ENCODE measurements around the gene CD44. TPM values are rescaled to one million over a fixed set of nuclear protein-coding genes. Genes with fewer than 3 reads are reported as not detected.

CD44 gene
- total RNA-seq, 1 donor from 2014 or later: 613 TPM

DNA sequence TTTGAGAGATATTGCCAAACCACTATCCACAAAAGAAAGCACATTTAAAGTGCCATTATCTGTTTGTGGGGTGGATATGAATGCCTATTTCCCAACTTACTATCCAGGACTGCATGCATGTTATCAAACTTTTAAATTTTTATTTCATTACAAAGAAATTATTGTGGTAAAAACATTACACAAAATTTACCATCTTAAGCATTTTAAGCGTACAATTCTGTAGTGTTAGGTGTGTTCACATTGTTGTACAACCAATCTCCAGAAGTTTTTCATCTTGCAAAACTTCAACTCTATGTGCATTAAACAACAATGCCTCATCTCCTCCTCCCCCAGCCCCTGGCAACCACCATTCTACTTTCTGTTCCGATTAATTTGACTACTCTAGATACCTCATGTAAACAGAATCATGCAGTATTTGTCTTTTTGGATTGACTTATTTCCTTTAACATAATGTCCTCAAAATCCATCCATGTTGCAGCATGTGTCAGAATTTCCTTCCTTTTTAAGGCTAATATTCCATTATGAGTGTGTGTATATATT is 17.6 kb upstream of the CD44 start:
- no peak overlapping the region for H3K4me3 ChIP-seq
- TF ChIP-seq, protein P1, sequence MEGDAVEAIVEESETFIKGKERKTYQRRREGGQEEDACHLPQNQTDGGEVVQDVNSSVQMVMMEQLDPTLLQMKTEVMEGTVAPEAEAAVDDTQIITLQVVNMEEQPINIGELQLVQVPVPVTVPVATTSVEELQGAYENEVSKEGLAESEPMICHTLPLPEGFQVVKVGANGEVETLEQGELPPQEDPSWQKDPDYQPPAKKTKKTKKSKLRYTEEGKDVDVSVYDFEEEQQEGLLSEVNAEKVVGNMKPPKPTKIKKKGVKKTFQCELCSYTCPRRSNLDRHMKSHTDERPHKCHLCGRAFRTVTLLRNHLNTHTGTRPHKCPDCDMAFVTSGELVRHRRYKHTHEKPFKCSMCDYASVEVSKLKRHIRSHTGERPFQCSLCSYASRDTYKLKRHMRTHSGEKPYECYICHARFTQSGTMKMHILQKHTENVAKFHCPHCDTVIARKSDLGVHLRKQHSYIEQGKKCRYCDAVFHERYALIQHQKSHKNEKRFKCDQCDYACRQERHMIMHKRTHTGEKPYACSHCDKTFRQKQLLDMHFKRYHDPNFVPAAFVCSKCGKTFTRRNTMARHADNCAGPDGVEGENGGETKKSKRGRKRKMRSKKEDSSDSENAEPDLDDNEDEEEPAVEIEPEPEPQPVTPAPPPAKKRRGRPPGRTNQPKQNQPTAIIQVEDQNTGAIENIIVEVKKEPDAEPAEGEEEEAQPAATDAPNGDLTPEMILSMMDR (IDR thresholded peaks at IDR 0.05): no peak
- no peaks in the 10 kb centered on the region for H3K27me3 ChIP-seq (ENCODE audit: low read depth)
- no peaks in the 10 kb centered on the region for H3K9me3 ChIP-seq
- H3K36me3 ChIP-seq: no peaks in the 10 kb centered on the region
- no peak for ATAC-seq
- DNase-seq: no peak
- H3K4me1 ChIP-seq: no peaks in the 10 kb centered on the region
- H3K27ac ChIP-seq: no peak overlapping the region
- intact Hi-C loops (cut with DNase I): no loop called here

DNA sequence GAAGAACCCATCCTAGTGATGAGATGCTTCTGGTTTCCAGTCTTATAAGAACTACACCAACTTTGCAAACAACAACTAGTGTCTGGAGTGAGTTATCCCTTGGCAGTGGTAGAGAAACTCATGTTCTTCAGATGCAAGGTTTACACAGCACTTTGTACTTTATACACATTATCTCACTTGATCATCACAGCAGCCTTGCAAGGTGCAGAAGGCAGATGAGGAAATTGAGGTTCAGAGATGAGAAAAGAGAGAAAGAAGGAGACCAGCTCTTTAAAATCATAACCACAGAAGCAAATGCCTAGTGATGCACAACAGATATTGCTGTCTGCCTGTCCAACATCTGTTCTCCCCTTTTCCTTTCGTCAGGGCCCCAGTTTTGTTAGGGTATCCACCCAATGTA is 16.7 kb upstream of the CD44 start:
- ATAC-seq (peak in 1 of 2 donors; percentile 28), DNase-seq (no peak)
- intact Hi-C loops (cut with DNase I): no loop called here
- Histone ChIP-seq H3K4me3 (no peak overlapping the region), H3K9me3 (no peaks in the 10 kb centered on the region), H3K36me3 (no peaks in the 10 kb centered on the region), H3K27me3 (ENCODE audit: low read depth) (no peaks in the 10 kb centered on the region), H3K4me1 (no peaks in the 10 kb centered on the region), H3K27ac (no peak overlapping the region)
- TF ChIP-seq, protein P1 (IDR thresholded peaks at IDR 0.05): no peak

DNA sequence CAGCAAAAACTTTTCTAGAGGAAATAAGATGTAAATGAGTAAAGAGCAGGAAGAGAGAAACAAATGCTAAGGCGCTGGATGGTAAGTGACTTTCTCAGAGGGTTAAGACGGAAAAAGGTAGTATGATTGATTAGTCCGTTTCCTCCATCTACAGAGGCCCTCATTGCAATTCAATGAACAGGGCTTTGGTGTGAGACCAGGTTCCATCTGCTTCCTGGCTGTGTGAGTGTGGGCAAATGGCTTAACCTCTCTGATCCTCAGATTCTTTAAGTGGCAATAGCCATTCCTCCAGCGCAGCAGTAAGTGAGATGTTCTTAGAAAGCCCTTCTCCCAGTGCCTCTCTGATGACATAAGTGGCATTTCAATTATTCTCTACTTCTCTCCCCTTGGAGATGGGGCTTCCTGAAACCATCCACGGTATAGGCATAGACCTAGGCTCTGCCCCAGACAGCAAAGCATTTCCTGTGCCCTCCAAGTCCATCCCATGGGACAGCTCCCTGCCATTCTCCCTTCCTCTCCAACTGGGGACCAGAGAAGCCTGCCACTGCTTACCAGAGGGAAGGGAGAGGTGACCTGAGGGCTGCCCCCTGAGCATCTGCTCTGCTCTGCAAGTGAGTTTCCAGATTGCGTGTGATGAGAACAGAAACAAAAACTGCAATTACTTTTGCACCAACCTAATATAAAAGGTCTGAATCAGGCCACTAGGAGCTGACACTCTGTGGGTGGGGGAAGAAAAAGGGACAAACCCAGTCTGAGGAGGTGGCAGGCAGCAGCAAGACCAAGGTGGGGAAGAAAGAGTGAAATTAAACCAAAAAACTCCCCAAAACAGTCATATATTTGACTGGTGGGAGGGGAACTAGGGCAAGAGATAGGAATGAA is 12.7 kb upstream of the CD44 start:
- no peak for DNase-seq
- TF ChIP-seq, protein P1 (IDR thresholded peaks at IDR 0.05): no peak
- ATAC-seq: no peak
- no peaks in the 10 kb centered on the region for H3K27me3 ChIP-seq (ENCODE audit: low read depth)
- no peaks in the 10 kb centered on the region for H3K36me3 ChIP-seq
- no peaks in the 10 kb centered on the region for H3K9me3 ChIP-seq
- intact Hi-C loops (cut with DNase I): no loop called here
- H3K4me3 ChIP-seq: no peak overlapping the region
- no peaks in the 10 kb centered on the region for H3K4me1 ChIP-seq
- no peak overlapping the region for H3K27ac ChIP-seq

DNA sequence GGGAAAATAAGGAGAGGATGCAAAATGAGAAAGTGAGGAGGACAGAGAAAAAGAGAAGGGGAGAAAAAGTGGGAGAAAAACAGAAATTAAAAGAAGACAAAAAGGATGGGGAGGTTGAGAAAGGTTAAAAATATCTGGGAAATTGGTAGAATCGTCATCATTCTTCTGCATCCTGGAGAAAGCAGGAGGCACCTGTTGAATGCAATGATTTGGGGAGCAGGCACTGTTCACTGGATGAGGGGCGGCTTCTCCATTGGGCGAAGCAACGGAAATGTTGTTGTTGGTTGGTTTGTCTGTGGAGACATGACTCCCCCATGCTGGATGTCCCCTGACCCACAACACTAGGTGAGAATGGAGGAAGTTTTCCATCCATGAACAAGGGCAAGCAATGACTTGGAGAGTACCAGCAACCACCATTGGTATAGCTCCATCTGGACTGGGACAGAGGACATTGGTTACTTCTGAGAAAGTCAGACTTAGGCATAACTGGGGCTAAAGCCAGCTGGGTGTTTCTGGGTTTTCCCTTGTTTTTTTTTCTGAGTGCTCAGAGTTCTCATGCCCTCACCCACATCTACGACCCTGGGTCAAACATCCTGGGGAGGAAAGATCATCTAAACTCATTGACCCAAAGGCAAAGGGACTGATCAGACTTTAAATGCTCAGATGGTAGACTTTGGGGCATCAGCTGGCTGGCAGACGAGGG is 11.9 kb upstream of the CD44 start:
- TF ChIP-seq, protein P1 (IDR thresholded peaks at IDR 0.05): no peak
- H3K27ac ChIP-seq: no peak overlapping the region
- no peak overlapping the region for H3K4me3 ChIP-seq
- intact Hi-C loops (cut with DNase I): no loop called here
- no peak for DNase-seq
- H3K36me3 ChIP-seq: no peaks in the 10 kb centered on the region
- no peaks in the 10 kb centered on the region for H3K9me3 ChIP-seq
- H3K4me1 ChIP-seq: no peaks in the 10 kb centered on the region
- ATAC-seq: no peak
- no peaks in the 10 kb centered on the region for H3K27me3 ChIP-seq (ENCODE audit: low read depth)

DNA sequence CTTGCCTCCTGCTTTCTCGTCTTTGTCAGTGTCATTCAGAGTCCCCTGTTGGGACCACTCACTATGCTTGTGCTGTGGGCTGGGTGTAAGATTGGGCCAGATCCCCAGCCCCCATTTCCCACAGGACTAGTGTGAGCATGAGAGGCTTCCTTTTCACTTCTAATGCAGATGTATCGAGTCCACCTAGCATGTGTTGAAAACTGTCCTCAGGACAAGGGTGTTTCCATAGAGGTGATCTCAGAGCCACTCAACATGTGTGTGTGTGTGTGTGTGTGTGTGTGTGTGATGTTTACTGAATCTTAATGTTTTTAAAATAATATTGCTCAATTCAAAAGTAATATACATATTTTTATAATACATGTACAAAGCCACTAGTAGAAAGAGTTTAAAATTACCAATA is 11.4 kb upstream of the CD44 start:
- Histone ChIP-seq H3K27ac (no peak overlapping the region), H3K4me1 (no peaks in the 10 kb centered on the region), H3K4me3 (no peak overlapping the region), H3K27me3 (ENCODE audit: low read depth) (no peaks in the 10 kb centered on the region), H3K9me3 (no peaks in the 10 kb centered on the region), H3K36me3 (no peaks in the 10 kb centered on the region)
- DNase-seq (no peak), ATAC-seq (no peak)
- intact Hi-C loops (cut with DNase I): no loop called here
- TF ChIP-seq, protein P1 (IDR thresholded peaks at IDR 0.05): no peak
